Epithelial cell of proximal tubule (primary cell): Measurements from ENCODE around the gene MCRIP2. TPM values are rescaled to one million over a fixed set of nuclear protein-coding genes. Genes with fewer than 3 reads are reported as not detected.

Source experiments
- DNase-seq: peaks from one replicate; pipeline ENCODE4 v3.0.0-alpha.2; 2011; ENCODE audit warnings: low read depth
- H3K4me3 ChIP-seq: 2 replicates; pipeline ENCODE4 v1.5.1; 2011; ENCODE audit warnings: low read depth, mild to moderate bottlenecking, low read length
- total RNA-seq: library from RNA; depleted of rRNA; stranded (reverse); fragments of >200 nt; gene quantifications from 2 replicates; pipeline ENCODE4 v1.2.3, GENCODE V29; 2015
- TF ChIP-seq, protein P1 (sequence below): conservative IDR thresholded peaks from 2 replicates; pipeline ENCODE4 v1.5.1; 2012; ENCODE audit warnings: low read depth, mild to moderate bottlenecking, low read length

The MCRIP2 gene
- total RNA-seq, 1 donor from 2014 or later = 70.3 TPM

DNA sequence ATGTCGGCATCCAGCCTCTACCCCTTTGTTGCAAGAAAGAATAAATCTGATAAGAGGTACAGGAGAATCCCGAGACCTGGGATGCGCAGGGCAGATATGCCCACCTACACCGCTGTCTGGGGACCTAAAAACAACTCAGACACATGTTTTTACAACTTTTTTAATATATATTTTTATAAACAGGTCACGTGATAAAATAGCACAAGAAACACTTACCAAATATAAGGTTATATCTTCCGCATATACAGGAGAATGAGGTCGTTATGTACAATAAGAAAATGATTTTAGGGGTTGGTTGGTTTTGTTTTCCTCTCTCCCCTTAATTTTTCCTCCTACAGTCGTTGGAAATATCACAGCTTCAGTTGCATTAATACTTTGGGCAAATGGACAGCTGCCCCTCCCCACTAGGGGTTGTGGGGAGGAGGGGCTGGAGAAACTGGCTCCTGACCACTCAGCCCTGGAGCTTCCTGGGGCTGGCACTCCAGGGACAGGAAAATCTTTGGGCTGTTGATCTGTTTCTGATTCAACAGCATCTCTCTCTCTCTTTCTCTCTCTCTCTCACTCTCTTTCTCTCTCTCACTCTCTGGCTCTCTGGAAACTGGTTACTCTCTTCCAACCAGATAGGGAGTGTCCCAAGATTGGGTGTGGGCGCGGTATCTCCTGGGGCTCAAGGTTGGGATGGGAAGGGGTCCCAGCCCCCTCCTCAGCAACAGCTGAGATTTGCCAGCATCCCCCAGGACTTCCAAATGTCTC, 50.9 kb downstream of the MCRIP2 start:
- no peak overlapping the region for H3K4me3 ChIP-seq
- DNase-seq = no peak
- TF ChIP-seq, protein P1, sequence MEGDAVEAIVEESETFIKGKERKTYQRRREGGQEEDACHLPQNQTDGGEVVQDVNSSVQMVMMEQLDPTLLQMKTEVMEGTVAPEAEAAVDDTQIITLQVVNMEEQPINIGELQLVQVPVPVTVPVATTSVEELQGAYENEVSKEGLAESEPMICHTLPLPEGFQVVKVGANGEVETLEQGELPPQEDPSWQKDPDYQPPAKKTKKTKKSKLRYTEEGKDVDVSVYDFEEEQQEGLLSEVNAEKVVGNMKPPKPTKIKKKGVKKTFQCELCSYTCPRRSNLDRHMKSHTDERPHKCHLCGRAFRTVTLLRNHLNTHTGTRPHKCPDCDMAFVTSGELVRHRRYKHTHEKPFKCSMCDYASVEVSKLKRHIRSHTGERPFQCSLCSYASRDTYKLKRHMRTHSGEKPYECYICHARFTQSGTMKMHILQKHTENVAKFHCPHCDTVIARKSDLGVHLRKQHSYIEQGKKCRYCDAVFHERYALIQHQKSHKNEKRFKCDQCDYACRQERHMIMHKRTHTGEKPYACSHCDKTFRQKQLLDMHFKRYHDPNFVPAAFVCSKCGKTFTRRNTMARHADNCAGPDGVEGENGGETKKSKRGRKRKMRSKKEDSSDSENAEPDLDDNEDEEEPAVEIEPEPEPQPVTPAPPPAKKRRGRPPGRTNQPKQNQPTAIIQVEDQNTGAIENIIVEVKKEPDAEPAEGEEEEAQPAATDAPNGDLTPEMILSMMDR = no peak

DNA sequence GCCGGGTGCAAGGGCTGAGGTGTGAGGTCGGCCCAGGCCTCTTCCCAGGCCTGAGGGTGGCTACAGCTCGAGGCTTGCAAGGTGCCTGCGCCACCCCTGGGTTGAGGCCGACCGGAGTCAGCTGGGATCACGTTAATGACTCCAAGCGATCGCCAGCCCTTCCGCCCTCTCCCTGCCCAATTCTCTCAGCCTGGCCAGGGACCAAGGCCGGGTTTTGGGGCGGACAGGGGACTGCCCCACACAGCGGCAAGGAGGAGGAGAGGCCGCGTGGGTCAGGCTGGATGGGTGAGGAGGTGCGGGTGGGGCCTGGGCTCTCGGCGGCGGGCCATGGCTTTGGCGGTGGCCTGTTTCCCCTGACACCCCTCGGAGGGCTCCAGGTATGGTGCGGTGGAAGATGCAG, 51.7 kb downstream of the MCRIP2 start:
- no peak for DNase-seq
- TF ChIP-seq, protein P1 = no peak
- no peak overlapping the region for H3K4me3 ChIP-seq

DNA sequence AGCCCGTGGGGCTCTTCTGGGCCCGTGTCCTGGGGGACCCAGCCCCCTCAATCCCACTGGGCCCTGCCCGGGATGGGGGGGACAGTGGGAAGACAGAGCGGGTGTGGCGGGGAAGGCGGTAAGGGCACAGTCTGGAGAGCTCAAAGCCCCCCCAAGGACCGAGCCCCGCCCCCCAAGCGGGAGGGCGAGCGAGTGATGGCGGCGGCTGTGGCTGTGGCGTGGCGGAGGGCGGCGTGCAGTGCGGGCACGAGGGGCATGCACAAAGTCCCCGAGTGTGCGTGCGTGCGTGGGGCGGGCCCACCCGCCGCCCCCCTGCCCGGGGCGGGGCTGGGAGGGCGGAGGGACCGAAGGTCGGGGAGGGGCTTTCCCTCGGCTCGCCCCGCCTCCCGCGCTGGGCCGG, 52.1 kb downstream of the MCRIP2 start:
- TF ChIP-seq, protein P1 = no peak
- no peak for DNase-seq
- no peak overlapping the region for H3K4me3 ChIP-seq

DNA sequence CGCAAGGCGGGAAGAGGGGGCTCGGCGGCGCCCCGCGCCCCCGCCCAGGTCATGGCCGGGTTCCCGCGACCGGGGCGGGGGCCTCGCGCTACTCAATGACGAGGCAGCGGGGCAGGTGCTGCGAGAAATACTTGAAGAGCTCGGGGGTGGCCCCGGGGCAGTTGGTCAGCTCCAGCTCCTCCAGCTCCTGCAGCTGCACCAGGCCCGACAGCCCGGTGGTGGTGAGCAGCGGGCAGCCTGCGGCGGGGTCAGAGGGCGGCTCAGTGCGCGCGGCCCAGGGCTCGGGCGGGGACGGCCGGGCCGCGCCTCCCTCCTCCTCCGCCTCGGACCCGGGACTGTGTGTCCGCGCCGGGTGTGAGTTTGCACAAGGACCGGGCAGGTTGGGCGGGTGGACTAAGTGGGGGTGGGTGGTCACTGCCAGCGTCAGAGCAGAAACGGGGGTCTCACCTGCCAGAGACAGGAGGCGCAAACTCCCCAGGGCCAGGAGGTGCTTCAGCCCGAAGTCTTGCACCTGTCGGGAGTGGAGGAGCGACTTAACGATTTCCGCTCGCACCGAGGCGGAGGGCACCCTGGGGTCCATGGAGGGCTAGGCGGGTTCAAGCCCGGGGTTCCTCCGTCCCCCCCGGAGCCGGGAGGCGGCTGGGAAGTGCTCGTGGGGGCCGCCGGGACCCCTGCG, 52.7 kb downstream of the MCRIP2 start:
- peak overlapping the region; percentile 8 for H3K4me3 ChIP-seq
- TF ChIP-seq, protein P1 = no peak
- no peak for DNase-seq

DNA sequence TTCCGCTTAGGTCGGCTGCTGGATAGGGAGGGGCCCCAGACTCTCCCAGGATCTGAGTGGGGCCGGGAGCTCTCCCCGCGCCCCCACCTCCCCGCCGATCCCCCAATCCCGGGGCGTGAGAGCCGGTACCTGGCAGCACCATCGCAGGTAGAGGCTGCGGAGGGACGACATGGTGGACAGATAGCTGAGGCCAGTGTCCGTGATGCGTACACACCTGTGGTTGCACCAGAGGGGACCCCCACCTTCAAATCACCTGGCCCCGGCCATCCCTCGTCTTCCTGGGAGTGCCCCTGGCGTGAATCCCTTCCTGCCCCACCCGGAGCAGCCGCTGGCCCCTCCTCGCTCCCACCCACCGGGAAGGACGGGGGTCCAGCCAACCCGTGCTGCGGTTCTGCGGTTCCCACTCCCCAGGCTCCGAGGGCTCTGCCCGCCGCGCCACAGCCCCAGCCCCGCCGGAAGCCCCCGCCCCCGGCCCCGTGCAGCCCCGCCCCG, 53.3 kb downstream of the MCRIP2 start:
- TF ChIP-seq, protein P1 = no peak
- H3K4me3 ChIP-seq = peak overlapping the region; percentile 8
- DNase-seq = no peak

DNA sequence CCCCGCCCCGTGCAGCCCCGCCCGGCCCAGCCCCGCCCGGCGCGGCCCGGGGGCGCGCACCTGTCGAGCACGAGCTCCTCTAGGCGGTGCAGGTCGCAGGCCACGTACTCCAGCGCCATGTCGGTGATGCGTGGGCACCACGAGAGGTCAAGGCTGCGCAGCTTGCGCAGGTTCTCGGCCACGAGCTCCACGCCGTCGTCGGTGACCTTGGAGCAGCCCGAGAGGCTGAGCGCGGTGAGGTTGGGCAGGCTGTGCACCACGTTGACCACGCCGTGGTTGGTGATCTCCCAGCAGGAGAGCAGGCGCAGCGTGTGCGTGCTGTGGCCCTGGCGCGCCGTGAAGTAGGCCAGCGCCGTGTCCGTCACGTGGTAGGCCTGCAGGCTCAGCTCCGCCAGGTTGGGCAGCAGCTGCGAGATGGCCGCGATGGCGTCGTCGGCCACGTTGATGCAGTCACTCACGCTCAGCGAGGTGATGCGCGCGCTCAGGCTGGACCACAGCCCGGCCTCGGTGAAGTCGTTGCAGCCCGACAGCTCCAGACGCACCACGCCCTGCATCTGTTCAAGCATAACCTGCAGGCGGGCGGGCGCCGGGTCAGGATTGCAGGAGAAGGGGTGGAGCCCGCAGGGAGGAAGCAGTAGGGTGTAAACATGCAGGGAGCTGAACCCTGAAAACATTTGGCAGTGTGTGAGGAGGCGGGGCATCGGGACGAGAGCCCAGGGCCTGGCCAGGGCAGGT, 53.9 kb downstream of the MCRIP2 start:
- TF ChIP-seq, protein P1 = no peak
- no peak for DNase-seq
- H3K4me3 ChIP-seq = peak overlapping the region; percentile 23

Other genes with a start within 250 kb of the MCRIP2 start
- 82.3 and 93.2 TPM in 2 replicates for gene NME4, start 244.6 kb upstream of the MCRIP2 start, total RNA-seq
- gene DECR2, start 239.9 kb upstream of the MCRIP2 start, total RNA-seq = 12.9 and 20.8 TPM in 2 replicates
- 26.6 and 29.1 TPM in 2 replicates for gene RAB11FIP3, start 216.2 kb upstream of the MCRIP2 start, total RNA-seq
- 54.4 and 75.1 TPM in 2 replicates for gene CAPN15, start 114.1 kb upstream of the MCRIP2 start, total RNA-seq
- not detected in 2 replicates for gene PRR35, start 81.4 kb upstream of the MCRIP2 start, total RNA-seq
- 0.35 and 0.51 TPM in 2 replicates for gene NHLRC4, start 74.8 kb upstream of the MCRIP2 start, total RNA-seq
- 45.3 and 60.9 TPM in 2 replicates for gene PIGQ, start 71.9 kb upstream of the MCRIP2 start, total RNA-seq
- 9.9 and 16.6 TPM in 2 replicates for gene RAB40C, start 51.8 kb upstream of the MCRIP2 start, total RNA-seq
- 0.07 TPM in 1 of 2 replicates, not detected in the other for gene WFIKKN1, start 10.8 kb upstream of the MCRIP2 start, total RNA-seq
- gene METTL26, start 5.5 kb upstream of the MCRIP2 start, total RNA-seq = 206 and 224 TPM in 2 replicates
- 22.0 and 45.6 TPM in 2 replicates for gene WDR90, start 7.5 kb downstream of the MCRIP2 start, total RNA-seq
- gene RHOT2, start 26.3 kb downstream of the MCRIP2 start, total RNA-seq = 73.8 and 85.8 TPM in 2 replicates
- 0.43 and 1.2 TPM in 2 replicates for gene RHBDL1, start 33.8 kb downstream of the MCRIP2 start, total RNA-seq
- 158 and 202 TPM in 2 replicates for gene STUB1, start 38.6 kb downstream of the MCRIP2 start, total RNA-seq
- 65.6 and 98.0 TPM in 2 replicates for gene JMJD8, start 42.5 kb downstream of the MCRIP2 start, total RNA-seq
- 10.1 and 16.3 TPM in 2 replicates for gene WDR24, start 48.6 kb downstream of the MCRIP2 start, total RNA-seq
- gene FBXL16, start 64.0 kb downstream of the MCRIP2 start, total RNA-seq = 0.07 and 0.46 TPM in 2 replicates
- gene METRN, start 73.3 kb downstream of the MCRIP2 start, total RNA-seq = 154 and 183 TPM in 2 replicates
- gene ANTKMT, start 79.3 kb downstream of the MCRIP2 start, total RNA-seq = 86.5 and 111 TPM in 2 replicates
- gene CCDC78, start 84.6 kb downstream of the MCRIP2 start, total RNA-seq = 1.9 and 4.9 TPM in 2 replicates
- 15.5 and 16.3 TPM in 2 replicates for gene HAGHL, start 85.3 kb downstream of the MCRIP2 start, total RNA-seq
- 19.3 and 31.4 TPM in 2 replicates for gene CIAO3, start 99.2 kb downstream of the MCRIP2 start, total RNA-seq
- gene MSLN, start 118.9 kb downstream of the MCRIP2 start, total RNA-seq = 8.2 and 29.7 TPM in 2 replicates
- 31.0 and 82.5 TPM in 2 replicates for gene RPUSD1, start 146.6 kb downstream of the MCRIP2 start, total RNA-seq
- gene CHTF18, start 146.8 kb downstream of the MCRIP2 start, total RNA-seq = 41.0 and 49.7 TPM in 2 replicates
- gene GNG13, start 158.9 kb downstream of the MCRIP2 start, total RNA-seq = not detected in 2 replicates